Kidney (tissue), 14 donors: ENCODE data around the gene NECAB3. TPM values are rescaled to one million over a fixed set of nuclear protein-coding genes. Genes with fewer than 3 reads are reported as not detected.

Experiments used
- DNase-seq, 5 donors: peaks; one replicate each; pipeline ENCODE4 v3.0.0-alpha.2; 2013 to 2020
- FAIRE-seq: peaks from 2 replicates; lab custom pipeline; 2012; peaks lifted over from hg19 to GRCh38; lab: Jason Lieb, UNC
- H3K27ac ChIP-seq, 2 donors: one replicate each; pipeline ENCODE4 v1.7.0; 2013; ENCODE audit warnings: low read depth in 2 of 2, low read length in 2 of 2, inconsistent platforms in 1 of 2
- H3K27me3 ChIP-seq: one replicate; pipeline ENCODE4 v1.7.1; 2013; ENCODE audit warnings: low read length, inconsistent platforms; ENCODE audit not compliant: control insufficient read depth, insufficient read depth
- H3K36me3 ChIP-seq, 3 donors: one replicate each; pipeline versions ENCODE4 v1.7.0 to v1.7.1; 2013; ENCODE audit warnings: low read length in 3 of 3, control low read depth in 1 of 3, inconsistent platforms in 1 of 3; ENCODE audit not compliant: insufficient read depth in 3 of 3, control insufficient read depth in 2 of 3
- H3K4me1 ChIP-seq, 3 donors: one replicate each; pipeline versions ENCODE4 v1.7.0 to v1.7.1; 2013; ENCODE audit warnings: low read length in 3 of 3, inconsistent platforms in 1 of 3, low read depth in 1 of 3; ENCODE audit not compliant: control insufficient read depth in 2 of 3, insufficient read depth in 2 of 3
- H3K4me3 ChIP-seq, 3 donors: one replicate each; pipeline versions ENCODE4 v1.7.0 to v1.8.1; 2013; ENCODE audit warnings: low read length in 3 of 3, control low read depth in 1 of 3, inconsistent platforms in 1 of 3
- H3K9ac ChIP-seq, 3 donors: one replicate each; pipeline versions ENCODE4 v1.7.0 to v1.7.1; 2013; ENCODE audit warnings: low read length in 3 of 3, control low read depth in 1 of 3, inconsistent platforms in 1 of 3
- H3K9me3 ChIP-seq, 3 donors: one replicate each; pipeline versions ENCODE4 v1.7.0 to v1.7.1; 2013; ENCODE audit warnings: low read length in 3 of 3, control low read depth in 1 of 3, inconsistent platforms in 1 of 3; ENCODE audit not compliant: control insufficient read depth in 2 of 3, insufficient read depth in 1 of 3
- CTCF ChIP-seq: IDR thresholded peaks from 3 replicates; pipeline ENCODE4 v1.5.1; 2012; ENCODE audit warnings: mild to moderate bottlenecking, moderate library complexity, borderline replicate concordance; ENCODE audit not compliant: insufficient read depth; ENCODE audit errors: extremely low read depth
- intact Hi-C: fragments of 100-400 bp; cut with DNase I; formaldehyde crosslinking; loops from one replicate; pipeline ENCODE4 v1.11.1; 2022
- polyA plus RNA-seq: library from polyadenylated mRNA; stranded (reverse); fragments of 350-450 nt; fragmentation: Illumina TruSeq; extraction: RNeasy Lipid Tissue Mini Kit (QIAGEN cat#74804); gene quantifications from one replicate; pipeline ENCODE4 v1.2.3, GENCODE V29; 2014; ENCODE audit warnings: low read depth, low replicate concordance; ENCODE audit not compliant: insufficient read depth
- total RNA-seq: library from RNA; stranded (reverse); fragmentation: NEBNext Ultra II Directional; extraction: Animal tissue kit (Norgen Biotek cat#: 25700); gene quantifications from one replicate; pipeline ENCODE4 v1.2.1, GENCODE V29; 2021
- donor health status: control.
- donor health status: control.
- donor health status: control.
- donor health status: control.
- donor health status: control.
- donor health status: DM: yes; HTN: yes; CAD: no.
- donor health status: Normal renal cell carcinoma (clear cell type).

Gene NECAB3
- total and polyA plus RNA-seq, 2 donors from 2014 or later = 19.7 to 35.6 TPM

GRCh38 chr20:33719277-33719988 is 45.2 kb upstream of the NECAB3 start:
- H3K27me3 ChIP-seq = no peaks in the 10 kb centered on the region
- no peaks in the 10 kb centered on the region for H3K36me3 ChIP-seq
- peak overlapping the region; percentile 73 to 94 (median 77) for H3K4me3 ChIP-seq
- DNase-seq = no peak
- TF ChIP-seq CTCF = no peak
- H3K4me1 ChIP-seq = peaks cover 0 to 8% (median 7%) of the 10 kb centered on the region in 3 donors
- H3K9ac ChIP-seq = peak overlapping the region; percentile 54 to 78 (median 63)
- FAIRE-seq = no peak
- no peaks in the 10 kb centered on the region for H3K9me3 ChIP-seq
- intact Hi-C loops = no loop called here
- H3K27ac ChIP-seq = peak overlapping the region in 1 of 2 donors; percentile 57

GRCh38 chr20:33716498-33716897 is 42.3 kb upstream of the NECAB3 start:
- H3K4me1 ChIP-seq = peaks cover 0 to 8% (median 7%) of the 10 kb centered on the region in 3 donors
- DNase-seq (no peak), FAIRE-seq (no peak)
- no peak for TF ChIP-seq CTCF
- peaks cover 0 to 11% (median 4%) of the 10 kb centered on the region in 3 donors for H3K36me3 ChIP-seq
- H3K9me3 ChIP-seq = no peaks in the 10 kb centered on the region
- no peak overlapping the region for H3K27ac ChIP-seq
- intact Hi-C loops = no loop called here
- H3K9ac ChIP-seq = no peak overlapping the region
- no peaks in the 10 kb centered on the region for H3K27me3 ChIP-seq
- H3K4me3 ChIP-seq = no peak overlapping the region

GRCh38 chr20:33713865-33714367 is 39.7 kb upstream of the NECAB3 start:
- Histone ChIP-seq H3K27me3 (no peaks in the 10 kb centered on the region), H3K27ac (no peak overlapping the region), H3K9ac (no peak overlapping the region), H3K36me3 (peaks cover 0 to 15% (median 15%) of the 10 kb centered on the region in 3 donors), H3K4me3 (no peak overlapping the region), H3K9me3 (no peaks in the 10 kb centered on the region), H3K4me1 (no peaks in the 10 kb centered on the region)
- intact Hi-C loops = no loop called here
- FAIRE-seq (no peak), DNase-seq (no peak)
- TF ChIP-seq CTCF = no peak

- Histone ChIP-seq H3K27ac (no peak overlapping the region), H3K4me3 (no peak overlapping the region), H3K4me1 (no peaks in the 10 kb centered on the region), H3K9me3 (no peaks in the 10 kb centered on the region), H3K27me3 (no peaks in the 10 kb centered on the region), H3K9ac (no peak overlapping the region), H3K36me3 (peaks cover 0 to 21% (median 15%) of the 10 kb centered on the region in 3 donors)
- intact Hi-C loops = no loop called here
- DNase-seq = no peak
- FAIRE-seq = no peak
- TF ChIP-seq CTCF = no peak
These were observed 37.2 kb upstream of the NECAB3 start for GRCh38 chr20:33711446-33711738.
